IMR-90 (cell line): ENCODE data around the gene NPIPA1. TPM values are rescaled to one million over a fixed set of nuclear protein-coding genes. Genes with fewer than 3 reads are reported as not detected.
"Not testable (repeated sequence)": the region's sequence is repeated elsewhere in the genome, so short reads cannot be mapped to it uniquely, and the experiment has no call there.

ENCODE experiments used
- ATAC-seq: fragments of 200-7000 bp; cut with Tn5 transposase; 2 replicates; pipeline ENCODE4 v1.9.1; 2020; ENCODE audit warnings: low read depth, mild to moderate bottlenecking, moderate library complexity
- BruUV-seq: library from RNA; stranded (reverse); fragments of 400-500 nt; replicated peaks from 2 replicates; lab custom pipeline; 2021; lab: Mats Ljungman, UMichigan
- CTCF ChIA-PET: fragments of 300-600 bp; formaldehyde crosslinking; extraction: SDS; loops from one replicate; lab custom pipeline; 2021; ENCODE audit warnings: antibody characterized with exemption; lab: Yijun Ruan, JAX
- POLR2A ChIA-PET: fragments of 300-600 bp; sonication (Branson Sonifier 250); formaldehyde crosslinking; loops from one replicate; lab custom pipeline; 2022; ENCODE audit warnings: antibody characterized with exemption; ENCODE audit not compliant: unreplicated experiment; lab: Charles Lee
- DNase-seq: peaks from one replicate; pipeline ENCODE4 v3.0.0; 2013
- H2AFZ ChIP-seq: replicated peaks from 2 replicates; pipeline ENCODE3; 2013; ENCODE audit warnings: low read length, mild to moderate bottlenecking; ENCODE audit not compliant: poor library complexity
- H2AK5ac ChIP-seq: 2 replicates; pipeline ENCODE4 v1.6.1; 2013; ENCODE audit warnings: low read depth, low read length, inconsistent platforms
- H2AK9ac ChIP-seq: replicated peaks from 2 replicates; pipeline ENCODE3; 2013; ENCODE audit warnings: mild to moderate bottlenecking, low read depth, low read length, moderate library complexity; ENCODE audit not compliant: poor library complexity
- H2BK120ac ChIP-seq: 2 replicates; pipeline ENCODE4 v1.6.1; 2013; ENCODE audit warnings: low read depth, low read length, inconsistent platforms
- H2BK15ac ChIP-seq: 3 replicates; pipeline ENCODE4 v1.6.1; 2013; ENCODE audit warnings: low read depth, low read length, inconsistent platforms
- H2BK20ac ChIP-seq: 2 replicates; pipeline ENCODE4 v1.6.1; 2013; ENCODE audit warnings: low read depth, mild to moderate bottlenecking, inconsistent platforms, low read length, moderate library complexity
- H2BK5ac ChIP-seq: 2 replicates; pipeline ENCODE4 v1.6.1; 2013; ENCODE audit warnings: mild to moderate bottlenecking, low read depth, low read length, inconsistent platforms; ENCODE audit not compliant: poor library complexity, severe bottlenecking
- H3K14ac ChIP-seq: replicated peaks from 2 replicates; pipeline ENCODE4 v1.6.1; 2013; ENCODE audit warnings: low read depth, low read length, inconsistent platforms
- H3K18ac ChIP-seq: 2 replicates; pipeline ENCODE4 v1.6.1; 2013; ENCODE audit warnings: low read depth, low read length, control low read depth
- H3K23ac ChIP-seq: 2 replicates; pipeline ENCODE4 v1.6.1; 2013; ENCODE audit warnings: low read depth, low read length, inconsistent platforms
- H3K27ac ChIP-seq: 2 replicates; pipeline ENCODE4 v1.5.1; 2013; ENCODE audit warnings: mild to moderate bottlenecking, control low read depth, low read length; ENCODE audit not compliant: insufficient read depth
- H3K27me3 ChIP-seq: 2 replicates; pipeline ENCODE4 v1.6.1; 2013; ENCODE audit warnings: low read length; ENCODE audit not compliant: control insufficient read depth, insufficient read depth
- H3K36me3 ChIP-seq: 2 replicates; pipeline ENCODE4 v1.6.1; 2013; ENCODE audit warnings: low read length, mixed read lengths; ENCODE audit not compliant: control insufficient read depth, insufficient read depth
- H3K4ac ChIP-seq: 2 replicates; pipeline ENCODE4 v1.6.1; 2013; ENCODE audit warnings: low read depth, low read length, inconsistent platforms
- H3K4me1 ChIP-seq: 2 replicates; pipeline ENCODE4 v1.6.1; 2013; ENCODE audit warnings: low read length, mixed read lengths; ENCODE audit not compliant: control insufficient read depth, insufficient read depth
- H3K4me2 ChIP-seq: 2 replicates; pipeline ENCODE4 v1.6.1; 2013; ENCODE audit warnings: low read depth, mild to moderate bottlenecking, control low read depth, low read length, moderate library complexity
- H3K4me3 ChIP-seq: 2 replicates; pipeline ENCODE4 v1.5.1; 2013; ENCODE audit warnings: low read depth, mild to moderate bottlenecking, control low read depth, low read length, moderate library complexity; ENCODE audit not compliant: insufficient read depth
- H3K56ac ChIP-seq: 2 replicates; pipeline ENCODE4 v1.6.1; 2013; ENCODE audit warnings: low read length, inconsistent platforms; ENCODE audit not compliant: insufficient read depth; ENCODE audit errors: extremely low read depth
- H3K79me1 ChIP-seq, 2 experiments: 2 replicates each; pipeline ENCODE4 v1.6.1; 2013; ENCODE audit warnings: low read length in 2 of 2, inconsistent platforms in 1 of 2, low read depth in 1 of 2
- H3K9ac ChIP-seq: 2 replicates; pipeline ENCODE4 v1.6.1; 2013; ENCODE audit warnings: low read depth, low read length, control low read depth
- H3K9me1 ChIP-seq: 2 replicates; pipeline ENCODE4 v1.6.1; 2013; ENCODE audit warnings: low read length, inconsistent platforms; ENCODE audit not compliant: insufficient read depth
- H3K9me3 ChIP-seq: 2 replicates; pipeline ENCODE4 v1.6.1; 2013; ENCODE audit warnings: low read length; ENCODE audit not compliant: control insufficient read depth, insufficient read depth
- H4K20me1 ChIP-seq: 2 replicates; pipeline ENCODE4 v1.6.1; 2013; ENCODE audit warnings: low read length, inconsistent platforms; ENCODE audit not compliant: insufficient read depth
- H4K5ac ChIP-seq: 2 replicates; pipeline ENCODE4 v1.6.1; 2013; ENCODE audit warnings: mild to moderate bottlenecking, low read depth, low read length, control low read depth
- H4K8ac ChIP-seq, 2 experiments: 2 replicates each; pipeline ENCODE4 v1.6.1; 2013; ENCODE audit warnings: low read depth in 2 of 2, low read length in 2 of 2, control low read depth in 1 of 2, inconsistent platforms in 1 of 2
- H4K91ac ChIP-seq: 2 replicates; pipeline ENCODE4 v1.6.1; 2013; ENCODE audit warnings: low read depth, low read length, inconsistent platforms; ENCODE audit not compliant: insufficient read depth
- WGBS, 2 experiments: methylation state at CpG; one replicate each; pipeline versions ENCODE4 v1.1.5 to v1.1.7; 2013; ENCODE audit warnings: missing lambda C conversion rate in 2 of 2; ENCODE audit not compliant: insufficient read length in 1 of 2; ENCODE audit errors: extremely low coverage in 2 of 2; 5-methylcytosine and 5-hydroxymethylcytosine counted together
- dilution Hi-C: fragments of 300-500 bp; cut with HindIII; formaldehyde crosslinking; loops from one replicate; pipeline ENCODE4 v1.14.3; 2018; ENCODE audit warnings: low sequenced_read_pairs; ENCODE audit not compliant: unreplicated experiment
- in situ Hi-C: fragments of 300-500 bp; cut with MboI; formaldehyde crosslinking; loops from 3 replicates; pipeline ENCODE4 v1.14.3; 2019; ENCODE audit warnings: low sequenced_read_pairs, inconsistent platforms, mixed read lengths
- intact Hi-C: fragments of 100-400 bp; cut with micrococcal nuclease; formaldehyde crosslinking; loops from 2 replicates; pipeline ENCODE4 v1.10.0; 2022
- polyA plus RNA-seq, 3 experiments: library from polyadenylated mRNA; depleted of rRNA; stranded (reverse); fragments of >200 nt; gene quantifications; 2 replicates each; pipeline ENCODE4 v1.2.3, GENCODE V29; 2012; ENCODE audit warnings: low replicate concordance in 1 of 3
- total RNA-seq: library from RNA; depleted of rRNA; stranded (reverse); fragments of >200 nt; gene quantifications from 2 replicates; pipeline ENCODE4 v1.2.3, GENCODE V29; 2012

The NPIPA1 gene
- total and polyA plus RNA-seq, 2 of the 4 experiments (the other 2 are of a cell fraction): 8.1 to 85.8 TPM

GRCh38 chr16:14976971-14977736 is 39.9 kb downstream of the NPIPA1 start:
- H4K5ac ChIP-seq, H3K9me3 ChIP-seq, H4K91ac ChIP-seq, H3K4me3 ChIP-seq, DNase-seq, H3K18ac ChIP-seq, H3K4me2 ChIP-seq, H3K14ac ChIP-seq, H3K27me3 ChIP-seq, H3K27ac ChIP-seq, CTCF ChIA-PET, H3K4me1 ChIP-seq, H3K4ac ChIP-seq, POLR2A ChIA-PET, H2AFZ ChIP-seq, BruUV-seq, in situ Hi-C loops, ATAC-seq, H2AK5ac ChIP-seq, H3K9me1 ChIP-seq, intact Hi-C loops, H2BK20ac ChIP-seq, H2BK120ac ChIP-seq, H3K9ac ChIP-seq, H2BK15ac ChIP-seq, H3K56ac ChIP-seq, H4K8ac ChIP-seq, H2AK9ac ChIP-seq, H3K36me3 ChIP-seq, H2BK5ac ChIP-seq, H3K23ac ChIP-seq, dilution Hi-C loops: not testable (repeated sequence)
- 84% methylated on average over 5 of the region's 16 CpGs; no CpG with 5 or more reads in 1 of the 2 experiments for WGBS, 2 experiments
- peaks cover 9 to 53% of the 10 kb centered on the region in 2 experiments; a peak in 3 of 4 replicates for H3K79me1 ChIP-seq
- peaks cover 60% of the 10 kb centered on the region for H4K20me1 ChIP-seq

GRCh38 chr16:14978281-14978680 is 41.0 kb downstream of the NPIPA1 start:
- H3K9me3 ChIP-seq, H2AFZ ChIP-seq, ATAC-seq, H2BK20ac ChIP-seq, H3K18ac ChIP-seq, DNase-seq, H2AK5ac ChIP-seq, H3K9me1 ChIP-seq, H2BK120ac ChIP-seq, H3K27me3 ChIP-seq, CTCF ChIA-PET, H3K14ac ChIP-seq, H3K4me1 ChIP-seq, H2AK9ac ChIP-seq, H4K8ac ChIP-seq, H3K4ac ChIP-seq, H2BK5ac ChIP-seq, H3K56ac ChIP-seq, in situ Hi-C loops, H3K27ac ChIP-seq, dilution Hi-C loops, H3K36me3 ChIP-seq, H4K91ac ChIP-seq, H4K5ac ChIP-seq, H3K9ac ChIP-seq, H2BK15ac ChIP-seq, H3K4me3 ChIP-seq, POLR2A ChIA-PET, intact Hi-C loops, BruUV-seq, H3K4me2 ChIP-seq, H3K23ac ChIP-seq: not testable (repeated sequence)
- 97% methylated on average over 7 of the region's 8 CpGs; no CpG with 5 or more reads in 1 of the 2 experiments for WGBS, 2 experiments
- H3K79me1 ChIP-seq: peaks cover 13 to 63% of the 10 kb centered on the region in 2 experiments; a peak in 3 of 4 replicates
- peaks cover 71% of the 10 kb centered on the region for H4K20me1 ChIP-seq
